Pancreas (tissue), 10 donors: ENCODE results near the gene TXNDC16. TPM values are rescaled to one million over a fixed set of nuclear protein-coding genes. Genes with fewer than 3 reads are reported as not detected.

Experiments
- ATAC-seq, 4 donors: fragments of 200-7000 bp; cut with Tn5 transposase; one replicate each; pipeline versions ENCODE4 v1.8.0 to v1.9.1; 2020; ENCODE audit warnings: mild to moderate bottlenecking in 4 of 4, moderate library complexity in 4 of 4
- DNase-seq, 6 donors: peaks; one replicate each; pipeline ENCODE4 v3.0.0-alpha.2; 2020
- FAIRE-seq: peaks from 2 replicates; lab custom pipeline; 2012; peaks lifted over from hg19 to GRCh38; lab: Jason Lieb, UNC
- H3K27ac ChIP-seq, 4 donors: fragments of 200-600 bp; sonication (generic); 1 replicate in 3 of 4; 2 replicates in 1 of 4; pipeline versions ENCODE4 v1.5.0 to v1.8.0; 2020
- H3K27me3 ChIP-seq, 4 donors: fragments of 200-600 bp; one replicate each; pipeline ENCODE4 v1.8.0; 2021
- H3K36me3 ChIP-seq, 3 donors: fragments of 200-600 bp; sonication (generic) in 1 of 3; one replicate each; pipeline versions ENCODE4 v1.5.0 to v1.8.0; 2020 to 2021
- H3K4me1 ChIP-seq, 3 donors: fragments of 200-600 bp; one replicate each; pipeline ENCODE4 v1.8.0; 2021
- H3K4me3 ChIP-seq, 4 donors: fragments of 200-600 bp; sonication (generic) in 2 of 4; one replicate each; pipeline versions ENCODE4 v1.5.0 to v1.8.0; 2020 to 2021
- H3K9me3 ChIP-seq, 4 donors: fragments of 200-600 bp; one replicate each; pipeline ENCODE4 v1.8.0; 2021
- CTCF ChIP-seq, 4 donors: fragments of 200-600 bp; sonication (generic) in 3 of 4; IDR thresholded peaks; one replicate each; pipeline versions ENCODE4 v1.5.0 to v1.8.0; 2021; ENCODE audit warnings: antibody characterized with exemption in 4 of 4
- WGBS, 2 donors: extraction: QIAGEN DNeasy Blood & Tissue Kit; methylation state at CpG; one replicate each; pipeline ENCODE4 v1.1.7; 2013; 5-methylcytosine and 5-hydroxymethylcytosine counted together
- intact Hi-C, 3 donors: fragments of 100-400 bp; cut with DNase I; formaldehyde crosslinking; loops; one replicate each; pipeline versions ENCODE4 v1.11.1 to v1.14.2; 2022
- polyA plus RNA-seq, 2 donors: library from polyadenylated mRNA; stranded (reverse); fragments of 200-250 nt; gene quantifications; one replicate each; pipeline ENCODE4 v1.2.3, GENCODE V29; 2013
- total RNA-seq, 6 donors: library from RNA; stranded (reverse); fragmentation: NEBNext Ultra II Directional in 4 of 6; extraction: Animal tissue kit (Norgen Biotek cat#: 25700) in 4 of 6; gene quantifications; one replicate each; pipeline versions ENCODE4 v1.2.1 to v1.2.4, GENCODE V29; 2021 to 2023
- donor health status: healthy with polysubstance abuse.
- donor health status: DM: no; HTN: no; CAD: no; lungs with moderate emphysema.
- donor health status: DM: no; HTN: no; CAD: no.
- donor health status: control.
- donor health status: control.
- donor health status: Bipolar disorder and iron deficiency.
- donor health status: DM: yes; HTN: yes; CAD: no.
- donor health status: DM: no; HTN: no; CAD: no.
- donor health status: DM: no; HTN: no; CAD: no.
- donor health status: DM: yes; HTN: yes; CAD: no.

Gene TXNDC16
- total and polyA plus RNA-seq, 8 donors: 1.1 to 7.4 (median 4.1) TPM

- 20 to 21% methylated on average over 6 of the region's 6 CpGs for WGBS, 2 donors
- FAIRE-seq: no peak
- Histone ChIP-seq H3K27ac (peak overlapping the region in 3 of 4 donors; percentile 77 to 96 (median 93)), H3K27me3 (no peaks in the 10 kb centered on the region), H3K9me3 (no peaks in the 10 kb centered on the region), H3K36me3 (no peaks in the 10 kb centered on the region), H3K4me1 (peaks cover 9 to 12% (median 10%) of the 10 kb centered on the region in 3 donors), H3K4me3 (peak overlapping the region in 3 of 4 donors; percentile 58 to 80 (median 63))
- intact Hi-C loops: no loop called here
- ATAC-seq: no peak
- no peak for DNase-seq
- TF ChIP-seq CTCF (IDR thresholded peaks at IDR 0.05): no peak
These were observed 1.1 kb downstream of the TXNDC16 start for GRCh38 chr14:52551205-52551604.

- Histone ChIP-seq H3K9me3 (no peaks in the 10 kb centered on the region), H3K4me3 (peak overlapping the region in 1 of 4 donors; percentile 63), H3K27ac (no peak overlapping the region), H3K36me3 (no peaks in the 10 kb centered on the region), H3K27me3 (no peaks in the 10 kb centered on the region), H3K4me1 (peaks cover 9 to 12% (median 10%) of the 10 kb centered on the region in 3 donors)
- intact Hi-C loops: no loop called here
- no peak for DNase-seq
- FAIRE-seq: no peak
- no peak for ATAC-seq
- no peak for TF ChIP-seq CTCF (IDR thresholded peaks at IDR 0.05)
- 93% methylated on average over 3 of the region's 3 CpGs for WGBS, 2 donors
These were observed 1.6 kb downstream of the TXNDC16 start for GRCh38 chr14:52550661-52551060.

- Histone ChIP-seq H3K4me3 (no peak overlapping the region), H3K36me3 (no peaks in the 10 kb centered on the region), H3K27me3 (no peaks in the 10 kb centered on the region), H3K27ac (no peak overlapping the region), H3K9me3 (no peaks in the 10 kb centered on the region), H3K4me1 (peaks cover 8 to 12% (median 9%) of the 10 kb centered on the region in 3 donors)
- WGBS, 2 donors: 87 to 94% methylated on average over 3 of the region's 3 CpGs
- FAIRE-seq (no peak), DNase-seq (no peak), ATAC-seq (no peak)
- intact Hi-C loops: no loop called here
- TF ChIP-seq CTCF (IDR thresholded peaks at IDR 0.05): no peak
These were observed 4.8 kb downstream of the TXNDC16 start for GRCh38 chr14:52547526-52547925.

GRCh38 chr14:52547027-52547426 is 5.3 kb downstream of the TXNDC16 start:
- Histone ChIP-seq H3K27me3 (no peaks in the 10 kb centered on the region), H3K27ac (no peak overlapping the region), H3K4me1 (peaks cover 8 to 12% (median 9%) of the 10 kb centered on the region in 3 donors), H3K4me3 (no peak overlapping the region), H3K36me3 (peaks cover 0 to 2% (median 0%) of the 10 kb centered on the region in 3 donors), H3K9me3 (no peaks in the 10 kb centered on the region)
- ATAC-seq (no peak), DNase-seq (no peak), FAIRE-seq (no peak)
- intact Hi-C loops: no loop called here
- TF ChIP-seq CTCF (IDR thresholded peaks at IDR 0.05): no peak
- WGBS, 2 donors: 52 to 56% methylated on average over 2 of the region's 2 CpGs

- H3K4me3 ChIP-seq: no peak overlapping the region
- no peak for TF ChIP-seq CTCF (IDR thresholded peaks at IDR 0.05)
- H3K27me3 ChIP-seq: no peaks in the 10 kb centered on the region
- DNase-seq (no peak), FAIRE-seq (no peak), ATAC-seq (no peak)
- intact Hi-C loops: no loop called here
- no peak overlapping the region for H3K27ac ChIP-seq
- no peaks in the 10 kb centered on the region for H3K9me3 ChIP-seq
- peaks cover 8 to 9% (median 9%) of the 10 kb centered on the region in 3 donors for H3K4me1 ChIP-seq
- 86 to 90% methylated on average over 4 of the region's 4 CpGs for WGBS, 2 donors
- H3K36me3 ChIP-seq: peaks cover 0 to 5% (median 0%) of the 10 kb centered on the region in 3 donors
These were observed 6.0 kb downstream of the TXNDC16 start for GRCh38 chr14:52546318-52546670.
